ENCODE data around the gene BMP2K.
"Not testable (repeated sequence)": the region's sequence is repeated elsewhere in the genome, so short reads cannot be mapped to it uniquely, and the experiment has no call there.

BMP2K gene

GRCh38 chr4:78865451-78865850 is 89.3 kb downstream of the BMP2K start:
- H3K36me3 ChIP-seq (ENCODE audit: insufficient read depth, low read length), result peaks cover 78% of the 10 kb centered on the region
- H3K27me3 ChIP-seq (ENCODE audit: insufficient read depth, low read length, poor library complexity, severe bottlenecking), result no peaks in the 10 kb centered on the region

GRCh38 chr4:78868712-78869111 is 92.6 kb downstream of the BMP2K start:
- not testable (repeated sequence) for H2AFZ ChIP-seq (ENCODE audit: low read length); H3K4me1 ChIP-seq (ENCODE audit: insufficient read depth, low read length, poor library complexity, severe bottlenecking); H3K9me2 ChIP-seq (replicated peaks; ENCODE audit: low read depth, low read length); H3K4me3 ChIP-seq (ENCODE audit: low read length, poor library complexity, severe bottlenecking); H3F3A ChIP-seq (ENCODE audit: low read depth); H3K27me3 ChIP-seq (ENCODE audit: insufficient read depth, low read length, poor library complexity, severe bottlenecking); H3K9ac ChIP-seq (ENCODE audit: low read depth, low read length, poor library complexity, severe bottlenecking); H4K20me1 ChIP-seq (ENCODE audit: insufficient read depth, low read length, poor library complexity, severe bottlenecking); H3K9me3 ChIP-seq (ENCODE audit: insufficient read depth, low read depth, low read length); H3K4me2 ChIP-seq (ENCODE audit: low read depth, low read length, poor library complexity, severe bottlenecking)
- H3K36me3 ChIP-seq (ENCODE audit: insufficient read depth, low read length), result peaks cover 81% of the 10 kb centered on the region
- peaks cover 11% of the 10 kb centered on the region; the same call in 1 of the 2 replicates for H3K79me2 ChIP-seq (ENCODE audit: insufficient read depth, low read length)

More at GRCh38 chr4:78865451-78865850, 89.3 kb downstream of the BMP2K start:
- Histone ChIP-seq H3K79me2 (ENCODE audit: insufficient read depth, low read length) (peaks cover 11% of the 10 kb centered on the region; the same call in 1 of the 2 replicates), H3K4me1 (ENCODE audit: insufficient read depth, low read length, poor library complexity, severe bottlenecking) (peaks cover 3% of the 10 kb centered on the region), H3K4me3 (ENCODE audit: low read length, poor library complexity, severe bottlenecking) (no peak overlapping the region), H3K9ac (ENCODE audit: low read depth, low read length, poor library complexity, severe bottlenecking) (no peak overlapping the region), H3K9me2 (replicated peaks; ENCODE audit: low read depth, low read length) (no peaks in the 10 kb centered on the region), H3K4me2 (ENCODE audit: low read depth, low read length, poor library complexity, severe bottlenecking) (no peak overlapping the region), H3F3A (ENCODE audit: low read depth) (no peaks in the 10 kb centered on the region), H2AFZ (ENCODE audit: low read length) (no peak overlapping the region), H4K20me1 (ENCODE audit: insufficient read depth, low read length, poor library complexity, severe bottlenecking) (peaks cover 5% of the 10 kb centered on the region), H3K9me3 (ENCODE audit: insufficient read depth, low read depth, low read length) (no peaks in the 10 kb centered on the region)
- TF ChIP-seq CTCF (conservative IDR thresholded peaks at IDR 0.05; ENCODE audit: low read length) (no peak), EZH2phosphoT487 (IDR thresholded peaks at IDR 0.05; ENCODE audit: borderline replicate concordance) (no peak)

GRCh38 chr4:78870056-78870455 is 93.9 kb downstream of the BMP2K start:
- Histone ChIP-seq H3K36me3 (ENCODE audit: insufficient read depth, low read length) (peaks cover 86% of the 10 kb centered on the region), H3K4me3 (ENCODE audit: low read length, poor library complexity, severe bottlenecking) (no peak overlapping the region), H3K9me2 (replicated peaks; ENCODE audit: low read depth, low read length) (no peaks in the 10 kb centered on the region), H4K20me1 (ENCODE audit: insufficient read depth, low read length, poor library complexity, severe bottlenecking) (peaks cover under 1% of the 10 kb centered on the region), H3K79me2 (ENCODE audit: insufficient read depth, low read length) (peaks cover 8% of the 10 kb centered on the region; the same call in 1 of the 2 replicates), H3K4me1 (ENCODE audit: insufficient read depth, low read length, poor library complexity, severe bottlenecking) (no peaks in the 10 kb centered on the region), H3K4me2 (ENCODE audit: low read depth, low read length, poor library complexity, severe bottlenecking) (no peak overlapping the region), H2AFZ (ENCODE audit: low read length) (no peak overlapping the region), H3K9me3 (ENCODE audit: insufficient read depth, low read depth, low read length) (no peaks in the 10 kb centered on the region), H3F3A (ENCODE audit: low read depth) (no peaks in the 10 kb centered on the region), H3K27me3 (ENCODE audit: insufficient read depth, low read length, poor library complexity, severe bottlenecking) (no peaks in the 10 kb centered on the region), H3K9ac (ENCODE audit: low read depth, low read length, poor library complexity, severe bottlenecking) (no peak overlapping the region)
- TF ChIP-seq EZH2phosphoT487 (IDR thresholded peaks at IDR 0.05; ENCODE audit: borderline replicate concordance), result no peak
- TF ChIP-seq CTCF (conservative IDR thresholded peaks at IDR 0.05; ENCODE audit: low read length), result no peak

- Histone ChIP-seq H3K4me1 (ENCODE audit: insufficient read depth, low read length, poor library complexity, severe bottlenecking) (peaks cover 5% of the 10 kb centered on the region), H2AFZ (ENCODE audit: low read length) (no peak overlapping the region), H3K36me3 (ENCODE audit: insufficient read depth, low read length) (peaks cover 73% of the 10 kb centered on the region)
These were observed 100.6 kb downstream of the BMP2K start for GRCh38 chr4:78876568-78877320.

More at GRCh38 chr4:78876568-78877320, 100.6 kb downstream of the BMP2K start:
- H3K9ac ChIP-seq (ENCODE audit: low read depth, low read length, poor library complexity, severe bottlenecking), result no peak overlapping the region
- no peaks in the 10 kb centered on the region for H3K27me3 ChIP-seq (ENCODE audit: insufficient read depth, low read length, poor library complexity, severe bottlenecking)
- H4K20me1 ChIP-seq (ENCODE audit: insufficient read depth, low read length, poor library complexity, severe bottlenecking), result no peaks in the 10 kb centered on the region
- H3K9me3 ChIP-seq (ENCODE audit: insufficient read depth, low read depth, low read length), result no peaks in the 10 kb centered on the region
- no peaks in the 10 kb centered on the region for H3K79me2 ChIP-seq (ENCODE audit: insufficient read depth, low read length)
- no peak overlapping the region for H3K4me2 ChIP-seq (ENCODE audit: low read depth, low read length, poor library complexity, severe bottlenecking)
- no peaks in the 10 kb centered on the region for H3K9me2 ChIP-seq (replicated peaks; ENCODE audit: low read depth, low read length)
- H3F3A ChIP-seq (ENCODE audit: low read depth), result 0 out of 2 replicates have a peak, but pooled peaks cover 2% of the 10 kb centered on the region
- no peak overlapping the region for H3K4me3 ChIP-seq (ENCODE audit: low read length, poor library complexity, severe bottlenecking)
- TF ChIP-seq CTCF (conservative IDR thresholded peaks at IDR 0.05; ENCODE audit: low read length), result no peak
- no peak for TF ChIP-seq EZH2phosphoT487 (IDR thresholded peaks at IDR 0.05; ENCODE audit: borderline replicate concordance)

Measured in Loucy (cell line).